RPMI7951 (cell line): ENCODE measurements around the gene MDP1. TPM values are rescaled to one million over a fixed set of nuclear protein-coding genes. Genes with fewer than 3 reads are reported as not detected.
"Not testable (repeated sequence)": the region's sequence is repeated elsewhere in the genome, so short reads cannot be mapped to it uniquely, and the experiment has no call there.

Experiments
- DNase-seq: peaks from one replicate; pipeline ENCODE4 v3.0.0-alpha.2; 2012; ENCODE audit warnings: low read depth
- total RNA-seq: library from RNA; depleted of rRNA; stranded (reverse); fragments of >200 nt; shearing (Covaris generic); gene quantifications from 2 replicates; pipeline ENCODE4 v1.2.3, GENCODE V29; 2014

The MDP1 gene
- total RNA-seq, 1 experiment from 2014 or later, result 23.3 TPM

DNA sequence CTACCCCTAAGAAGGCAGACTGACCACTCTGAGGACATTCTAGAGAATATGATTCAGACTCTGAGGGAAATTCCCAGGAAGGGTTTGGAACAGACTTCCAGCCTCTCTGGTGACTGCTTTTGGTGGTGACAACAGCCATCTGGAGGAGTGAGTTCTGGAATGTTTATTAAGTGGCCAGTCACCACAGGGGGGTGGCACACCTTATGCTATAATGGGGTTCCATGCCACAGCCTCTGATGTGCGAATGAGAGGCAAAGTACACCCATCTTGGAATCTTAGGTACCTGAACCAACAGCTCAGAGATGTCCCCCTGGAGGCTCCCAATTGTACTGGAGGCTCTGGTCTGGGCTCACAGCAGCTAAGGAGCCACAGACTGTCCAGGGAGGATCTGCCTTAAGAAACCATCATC is 36.0 kb upstream of the MDP1 start:
- peak; percentile 49 for DNase-seq

DNA sequence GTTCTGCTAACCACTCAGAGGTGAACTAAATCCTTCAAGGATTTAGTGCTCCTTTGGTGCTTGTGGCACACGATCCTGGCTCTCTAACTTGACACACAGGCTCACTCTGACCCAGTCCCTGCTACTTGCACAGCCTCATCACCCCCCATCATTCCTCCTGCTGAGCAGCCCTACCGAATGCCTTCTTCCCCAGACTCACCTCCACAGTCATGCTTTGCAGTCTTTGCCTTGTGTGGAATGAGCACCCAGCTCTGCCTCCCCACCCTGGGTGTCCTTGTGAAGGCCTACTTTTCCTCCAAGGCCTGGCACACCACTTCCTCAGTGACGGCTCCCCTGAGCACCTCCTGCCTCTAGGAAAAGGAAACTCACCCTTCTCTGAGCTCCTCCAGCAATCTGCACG is 34.5 kb upstream of the MDP1 start:
- DNase-seq, result no peak

DNA sequence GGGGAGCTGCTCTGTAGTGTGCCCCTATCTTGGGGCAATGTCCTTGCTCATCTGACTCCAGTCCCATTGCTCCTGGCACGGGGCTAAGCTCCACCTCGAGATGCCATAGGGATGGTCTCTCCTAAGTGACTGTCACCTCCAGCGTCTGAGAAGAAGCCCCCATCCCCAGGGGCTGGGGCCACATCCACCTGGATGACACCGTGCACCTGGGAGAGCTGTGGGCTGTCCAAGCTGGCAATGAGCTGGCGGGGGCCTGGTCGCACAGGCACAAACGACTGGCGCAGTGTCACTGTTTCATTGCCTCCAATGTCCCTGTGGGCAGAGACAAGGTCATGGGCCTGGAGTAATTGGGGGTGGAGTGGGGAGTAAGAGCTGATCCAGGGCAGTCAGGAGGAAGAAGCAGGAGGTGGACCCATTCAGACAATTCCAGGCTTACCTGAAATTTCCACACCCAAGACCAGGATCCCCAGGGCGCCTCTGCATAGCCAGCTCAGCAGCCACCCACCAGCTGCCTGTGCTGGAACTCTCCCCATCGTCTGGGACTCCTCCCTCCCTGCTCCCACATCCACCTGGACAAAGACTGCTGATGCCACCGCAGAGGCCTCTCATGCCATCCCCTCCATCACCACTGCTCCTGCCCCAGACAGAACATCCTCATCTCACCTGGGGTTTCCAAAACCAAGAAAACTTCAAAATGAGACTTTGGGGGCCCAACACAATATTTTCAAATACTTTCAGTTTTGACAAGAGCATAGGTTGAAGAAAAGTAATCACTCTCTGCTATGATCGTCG is 33.6 kb upstream of the MDP1 start:
- DNase-seq, result no peak

DNA sequence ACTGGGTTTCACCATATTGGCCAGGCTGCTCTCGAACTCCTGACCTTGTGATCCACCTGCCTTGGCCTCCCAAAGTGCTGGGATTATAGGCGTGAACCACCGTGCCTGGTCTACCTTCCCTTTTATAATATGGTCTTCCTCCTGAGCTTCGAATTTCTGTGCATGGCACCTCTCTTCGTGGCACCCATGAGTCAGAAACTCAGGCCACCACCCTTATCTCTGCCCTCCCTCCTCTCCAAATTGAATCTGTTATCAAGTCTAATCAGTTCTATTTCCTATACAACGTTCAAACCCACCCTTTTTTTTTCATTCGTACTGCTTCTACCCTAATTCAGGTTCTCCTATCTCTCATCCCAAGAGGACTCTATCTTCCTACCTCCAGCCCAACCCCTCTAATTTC is 31.6 kb upstream of the MDP1 start:
- DNase-seq, result no peak

DNA sequence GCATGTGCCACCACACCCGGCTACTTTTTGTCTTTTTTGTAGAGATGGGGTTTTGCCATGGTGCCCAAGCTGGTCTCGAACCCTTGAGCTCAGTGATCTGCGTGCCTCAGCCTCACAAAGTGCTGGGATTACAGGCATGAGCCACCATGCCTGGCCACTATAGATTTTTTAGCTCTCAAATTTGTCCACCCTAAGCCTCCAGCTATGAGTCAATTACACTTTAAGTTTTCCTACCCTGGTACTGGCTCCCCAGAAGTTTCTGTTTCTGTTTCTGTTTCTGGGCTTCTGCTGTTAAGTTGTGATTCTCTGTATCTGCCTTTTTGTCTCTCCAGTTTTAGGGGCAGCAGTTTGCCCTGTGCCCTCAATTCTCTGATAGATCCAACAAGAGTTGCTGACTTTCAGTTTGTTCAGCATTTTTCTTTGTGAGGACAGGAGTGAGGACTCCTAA is 30.9 kb upstream of the MDP1 start:
- DNase-seq, result peak; percentile 19

DNA sequence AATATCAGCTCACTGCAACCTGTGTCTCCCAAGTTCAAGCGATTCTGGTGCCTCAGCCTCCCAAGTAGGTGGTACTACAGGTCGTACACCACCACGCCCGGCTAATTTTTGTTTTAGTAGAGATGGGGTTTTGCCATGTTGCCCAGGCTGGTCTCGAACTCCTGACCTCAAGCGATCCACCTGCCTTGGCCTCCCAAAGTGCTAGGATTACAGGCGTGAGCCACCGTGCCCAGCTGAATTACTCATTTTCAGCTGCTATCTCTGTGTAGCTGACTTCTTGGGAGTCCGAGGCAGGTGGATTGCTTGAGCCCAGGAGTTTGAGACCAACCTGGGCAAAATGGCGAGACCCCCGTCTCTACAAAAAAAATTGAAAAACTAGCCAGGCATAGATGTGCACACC is 29.5 kb upstream of the MDP1 start:
- not testable (repeated sequence) for DNase-seq

DNA sequence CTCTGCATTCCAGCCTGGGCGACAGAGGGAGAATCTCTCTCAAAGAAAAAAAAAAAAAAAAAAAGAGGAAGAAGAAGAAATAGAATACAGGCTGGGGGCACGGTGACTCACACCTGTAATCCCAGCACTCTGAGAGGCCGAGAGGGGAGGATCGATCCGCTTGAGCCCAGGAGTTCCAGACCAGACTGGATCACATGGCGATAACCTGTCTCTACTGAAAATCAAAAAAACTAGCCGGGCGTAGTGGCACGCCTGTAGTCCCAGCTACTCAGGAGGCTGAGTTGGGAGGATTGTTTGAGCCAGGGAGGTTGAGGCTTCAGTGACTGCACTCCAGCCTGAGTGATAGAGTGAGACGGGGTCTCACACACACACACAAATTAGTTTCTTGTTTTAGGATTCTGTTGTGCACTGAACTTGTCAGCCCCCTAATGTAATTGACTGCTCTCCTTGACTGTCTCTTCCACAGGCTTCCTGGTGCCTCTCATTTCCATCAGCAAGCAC is 27.5 kb upstream of the MDP1 start:
- peak; percentile 30 for DNase-seq

DNA sequence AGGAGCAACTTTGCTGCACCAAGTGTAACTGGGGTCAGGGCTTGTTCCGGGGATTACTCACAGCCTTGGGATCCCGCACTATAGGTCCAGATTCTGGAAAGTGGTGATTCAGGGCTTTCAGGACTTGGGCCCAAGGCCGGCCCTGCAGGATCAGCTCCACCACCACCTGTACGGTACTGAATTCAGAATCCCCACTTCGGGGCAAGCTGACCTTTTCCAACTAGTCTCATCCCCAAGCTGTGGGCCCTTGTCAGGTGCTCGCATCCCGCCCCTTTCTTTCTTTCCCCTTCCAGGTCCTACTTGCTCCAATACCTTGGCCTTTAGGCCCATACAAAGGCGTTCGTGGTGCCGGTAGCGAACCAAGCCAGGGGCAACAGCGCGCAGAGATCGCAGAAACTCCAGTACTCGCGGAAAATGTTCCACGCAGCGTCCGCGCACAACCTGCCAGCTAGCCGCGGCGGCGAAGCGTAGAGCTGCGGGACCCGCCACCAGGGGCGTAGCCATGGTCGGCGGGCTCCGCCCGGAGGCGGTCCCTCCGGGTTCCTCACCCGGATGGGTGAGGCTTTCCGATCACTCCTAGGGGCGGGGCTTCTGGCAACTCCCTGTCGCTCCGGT is 26.1 kb upstream of the MDP1 start:
- DNase-seq, result peak; percentile 89

DNA sequence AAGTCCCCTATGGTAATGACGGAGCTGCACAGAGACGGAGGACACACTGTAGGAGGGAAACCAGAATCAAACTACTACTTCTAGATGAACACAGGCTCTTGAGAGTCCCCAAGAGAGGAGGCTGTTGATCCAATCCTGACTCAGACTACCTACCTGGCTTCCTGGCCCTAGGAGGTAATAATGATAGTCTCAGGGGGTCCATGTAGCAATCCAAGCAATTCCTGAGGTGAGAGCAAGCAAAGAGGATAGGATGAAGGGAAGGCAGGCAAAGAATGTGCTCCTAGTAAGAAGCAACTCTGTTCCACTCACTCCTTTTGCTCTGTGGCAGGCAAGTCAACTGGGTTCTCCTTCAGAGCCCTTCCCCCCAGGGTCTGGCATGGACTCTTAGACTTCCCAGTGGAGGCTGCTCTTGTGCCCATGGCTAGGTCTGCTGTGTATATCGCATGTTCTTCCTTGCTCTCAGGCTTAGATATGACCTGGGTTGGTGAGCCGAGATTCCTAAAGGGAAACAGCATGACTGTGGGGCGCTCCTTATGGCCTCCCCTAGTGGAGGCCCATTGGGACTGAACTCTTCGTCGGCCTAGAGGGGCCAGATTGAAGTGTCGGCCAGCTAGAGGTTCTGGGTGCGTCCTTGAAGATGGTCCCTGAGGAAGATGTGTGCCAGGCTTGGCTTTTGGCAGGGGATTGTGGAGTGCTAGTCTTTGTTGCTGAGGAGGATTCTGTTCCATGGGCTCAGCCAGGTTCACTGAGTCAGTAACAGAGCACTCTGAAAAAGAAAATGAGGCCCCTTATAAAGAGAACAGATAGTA is 24.4 kb upstream of the MDP1 start:
- no peak for DNase-seq

DNA sequence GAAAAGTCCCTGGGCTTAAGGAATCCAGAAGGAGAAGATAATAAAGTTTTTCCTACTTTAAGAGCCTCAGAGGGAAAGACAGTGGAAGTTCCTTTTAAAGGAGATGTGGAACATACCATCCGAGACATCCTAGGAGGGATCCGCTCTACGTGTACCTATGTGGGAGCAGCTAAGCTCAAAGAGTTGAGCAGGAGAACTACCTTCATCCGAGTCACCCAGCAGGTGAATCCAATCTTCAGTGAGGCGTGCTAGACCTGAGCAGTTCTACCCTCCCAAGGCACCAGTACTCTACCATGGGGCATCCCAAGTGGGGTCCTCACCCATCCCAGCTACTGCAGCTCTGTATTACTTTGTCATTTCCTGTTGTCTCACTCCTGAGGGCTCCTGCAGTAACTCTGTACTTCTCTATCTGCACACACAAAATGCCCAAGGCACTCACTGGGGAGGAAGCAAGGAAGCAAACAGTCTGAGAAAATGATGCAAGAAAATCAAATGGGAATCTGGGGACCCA is 22.7 kb upstream of the MDP1 start:
- no peak for DNase-seq

DNA sequence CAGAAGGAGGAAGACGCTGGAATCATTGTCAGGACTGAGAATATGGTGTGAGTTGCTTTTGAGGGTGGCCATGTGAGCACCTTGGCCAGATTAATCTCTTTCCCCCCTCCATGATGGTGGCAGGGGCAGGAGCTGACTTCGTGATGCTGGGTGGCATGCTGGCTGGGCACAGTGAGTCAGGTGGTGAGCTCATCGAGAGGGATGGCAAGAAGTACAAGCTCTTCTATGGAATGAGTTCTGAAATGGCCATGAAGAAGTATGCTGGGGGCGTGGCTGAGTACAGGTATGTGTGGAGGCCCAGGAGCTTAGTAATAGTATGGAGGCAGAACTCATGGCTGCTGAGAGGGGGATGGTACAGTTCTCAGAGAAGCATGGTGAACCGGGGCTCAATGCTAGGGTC is 22.3 kb upstream of the MDP1 start:
- no peak for DNase-seq

DNA sequence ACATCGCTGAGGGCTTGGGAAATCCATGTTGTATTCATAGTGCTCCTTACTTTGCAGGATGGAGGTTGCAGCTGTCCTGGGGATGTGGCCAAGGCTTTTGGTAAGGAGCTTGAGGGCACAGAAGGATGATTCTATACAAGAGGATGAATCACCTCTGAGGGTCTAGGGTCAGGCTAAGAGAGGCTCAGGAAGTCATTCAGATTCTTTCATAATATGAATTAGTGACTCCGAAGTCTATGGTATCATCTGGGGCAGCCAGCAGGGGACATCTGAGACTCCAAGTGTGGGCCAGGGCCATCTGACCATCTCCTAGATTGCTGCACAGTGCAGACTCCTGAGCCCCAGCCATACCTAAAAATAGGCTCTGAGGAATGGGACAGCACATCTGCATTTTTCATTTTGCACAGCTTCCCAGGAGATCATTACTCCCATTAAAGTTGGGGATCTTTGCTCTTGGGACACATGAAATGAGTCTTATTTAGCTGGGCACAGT is 21.6 kb upstream of the MDP1 start:
- peak; percentile 25 for DNase-seq

DNA sequence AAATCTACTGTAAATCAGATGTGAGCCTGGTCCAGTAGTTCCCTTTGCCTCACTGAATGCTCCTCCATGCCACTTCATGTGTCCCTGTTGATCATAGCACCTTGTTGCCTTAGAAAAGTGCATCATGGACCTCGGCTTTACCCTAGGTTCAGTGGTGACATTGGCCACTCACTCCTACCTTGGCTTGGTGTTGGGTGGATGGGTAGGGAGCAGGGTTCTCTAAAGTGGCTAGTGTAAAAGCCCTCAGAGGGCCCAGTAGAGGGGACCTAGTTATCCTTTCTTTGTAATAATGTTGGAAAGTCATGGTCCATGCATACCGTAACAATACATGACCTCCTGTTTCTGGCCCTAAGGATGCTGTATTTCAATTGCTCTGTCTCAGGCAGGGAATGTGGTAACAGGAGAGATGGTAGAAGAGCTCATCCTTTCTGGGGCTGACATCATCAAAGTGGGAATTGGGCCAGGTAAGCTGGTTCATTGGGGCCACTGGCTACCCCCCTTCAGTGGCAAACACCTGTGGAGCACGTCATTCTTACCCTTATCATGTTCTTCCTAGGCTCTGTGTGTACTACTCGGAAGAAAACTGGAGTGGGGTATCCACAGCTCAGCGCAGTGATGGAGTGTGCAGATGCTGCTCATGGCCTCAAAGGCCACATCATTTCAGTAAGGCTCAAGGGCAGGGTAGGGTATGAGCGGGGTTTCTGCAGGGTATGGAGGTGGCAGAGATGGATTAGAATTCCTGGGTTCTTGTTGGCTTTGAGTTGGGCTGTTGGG is 21.0 kb upstream of the MDP1 start:
- no peak for DNase-seq

DNA sequence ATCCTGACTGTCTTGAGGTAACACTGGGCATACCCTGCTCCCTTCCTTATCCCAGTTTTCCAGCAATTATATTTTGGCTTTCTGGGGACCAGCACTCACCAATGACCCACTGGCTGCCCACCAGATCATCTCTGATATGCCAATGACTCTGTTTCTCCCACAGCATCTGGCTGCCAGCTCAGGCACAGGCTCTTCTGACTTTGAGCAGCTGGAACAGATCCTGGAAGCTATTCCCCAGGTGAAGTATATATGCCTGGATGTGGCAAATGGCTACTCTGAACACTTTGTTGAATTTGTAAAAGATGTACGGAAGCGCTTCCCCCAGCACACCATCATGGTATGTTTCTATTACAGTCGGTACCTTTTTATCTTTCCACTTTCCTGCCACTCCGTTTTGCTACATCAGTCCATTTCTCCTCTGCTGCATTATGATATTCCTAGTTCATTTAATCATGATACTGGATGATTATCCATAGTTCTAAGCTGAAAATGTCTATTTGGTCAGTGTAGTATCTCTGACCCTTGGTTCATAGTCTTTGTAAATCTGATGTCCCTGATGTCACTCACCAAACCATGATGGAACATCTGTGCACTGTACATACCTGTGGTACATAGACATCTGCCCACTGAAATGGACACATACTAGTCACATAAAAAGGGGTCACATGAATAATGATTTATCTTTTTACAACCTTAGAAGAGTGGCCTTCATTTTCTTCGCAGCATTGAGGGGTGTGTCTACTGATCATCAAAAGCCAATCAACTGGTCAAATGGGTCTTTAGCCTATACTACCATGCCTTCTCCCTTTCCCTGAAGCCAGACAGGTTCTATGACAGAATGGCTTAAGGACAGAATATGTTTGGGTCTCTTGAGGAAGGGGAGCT is 20.2 kb upstream of the MDP1 start:
- DNase-seq, result no peak

DNA sequence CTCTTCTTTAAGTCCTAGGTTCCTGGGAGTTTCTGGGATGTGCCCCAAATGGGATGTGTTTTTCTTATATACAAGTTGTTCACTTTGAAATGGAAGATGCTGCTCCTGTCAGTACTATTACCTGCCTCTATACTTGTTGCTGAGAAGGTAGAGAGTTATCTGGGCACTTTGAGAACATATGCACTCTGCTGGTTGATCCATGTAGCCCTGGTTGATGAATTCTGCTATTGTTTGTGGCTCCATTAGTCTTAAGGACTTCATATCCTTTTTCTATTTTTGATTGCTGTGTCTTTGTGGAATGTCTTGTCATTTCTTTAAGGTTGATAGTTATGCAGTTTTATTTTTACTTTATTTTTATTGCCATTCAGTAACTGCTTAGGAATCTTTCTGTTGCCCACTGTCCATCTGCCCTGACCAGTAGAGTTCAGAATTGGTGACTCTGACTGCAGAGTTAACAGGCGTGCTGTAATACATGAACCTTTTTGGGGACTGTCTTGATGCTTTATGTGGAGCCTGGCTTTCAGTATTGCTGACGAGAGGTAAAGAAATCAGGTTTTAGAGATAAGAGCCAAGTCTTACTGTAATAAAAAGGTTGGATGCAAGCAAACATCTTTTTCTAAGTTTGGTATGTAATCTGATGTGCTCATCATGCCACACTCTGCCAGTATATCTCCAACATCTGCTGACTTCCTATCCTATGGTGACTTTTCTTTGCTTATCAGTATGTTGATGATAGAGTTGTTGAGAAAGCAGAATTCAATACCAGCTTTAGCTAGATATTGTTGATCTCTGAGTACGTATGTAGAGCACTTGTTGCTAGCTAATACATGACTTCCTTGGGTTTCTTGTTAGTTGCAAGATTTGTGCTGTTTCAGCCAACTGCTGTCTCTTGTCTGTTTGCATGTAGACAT is 18.5 kb upstream of the MDP1 start:
- no peak for DNase-seq

DNA sequence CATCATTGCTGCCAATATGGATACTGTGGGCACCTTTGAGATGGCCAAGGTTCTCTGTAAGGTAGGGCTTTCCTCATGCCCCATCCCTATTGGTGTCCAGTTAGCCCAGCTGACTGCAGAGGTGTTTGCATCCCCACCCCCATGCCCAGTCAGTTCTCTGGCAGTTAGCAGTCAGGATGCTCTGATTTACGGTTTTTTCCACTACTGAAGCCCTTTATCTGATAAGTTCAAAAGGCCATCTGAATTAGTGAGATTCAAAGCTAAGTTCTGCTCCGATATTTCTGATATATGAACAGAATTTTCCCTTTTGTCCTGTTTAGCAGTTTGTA is 17.6 kb upstream of the MDP1 start:
- DNase-seq, result no peak

DNA sequence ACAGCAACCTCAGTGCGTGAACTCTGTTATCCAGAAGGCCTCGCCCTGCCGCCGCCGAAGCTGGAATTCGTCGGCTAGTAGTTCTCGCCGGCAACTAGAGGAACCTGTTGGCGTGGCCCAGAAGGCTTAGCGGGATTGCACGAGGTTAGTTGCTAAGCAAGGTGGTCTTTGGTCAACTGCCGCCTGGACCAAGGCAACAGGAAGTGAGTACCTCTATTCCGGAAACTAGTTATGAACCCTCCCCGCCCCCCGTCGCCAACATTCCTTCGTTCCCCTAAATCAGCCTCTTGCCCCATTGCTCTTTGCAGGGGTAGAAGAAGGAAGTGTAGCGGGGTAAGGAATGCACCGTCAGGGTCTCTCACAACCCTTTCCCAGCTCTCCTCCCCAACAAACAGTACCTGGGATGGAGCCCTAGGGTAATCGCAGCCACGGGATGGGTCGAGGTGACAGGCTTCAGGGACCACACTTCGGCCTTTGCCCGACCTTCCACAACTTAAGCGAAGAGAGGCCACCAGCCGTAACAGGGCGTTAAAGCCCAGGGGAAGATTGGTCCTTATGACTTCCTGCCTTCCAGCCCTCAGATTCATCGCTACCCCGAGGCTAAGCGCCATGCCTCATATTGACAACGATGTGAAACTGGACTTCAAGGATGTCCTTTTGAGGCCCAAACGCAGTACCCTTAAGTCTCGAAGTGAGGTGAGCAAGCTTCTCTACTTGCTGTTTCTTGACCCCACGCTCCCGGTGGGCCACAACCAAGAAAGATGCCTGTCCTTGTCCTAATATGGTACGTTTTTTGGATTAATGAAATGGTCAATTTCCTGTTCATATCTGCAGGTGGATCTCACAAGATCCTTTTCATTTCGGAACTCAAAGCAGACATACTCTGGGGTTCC is 17.0 kb upstream of the MDP1 start, which contains the start of gene GMPR2:
GMPR2 (plus strand) TSS at position 285 of the 893 bp plus-strand sequence; CDS start at position 610, 325 bp downstream.
- DNase-seq, result no peak

DNA sequence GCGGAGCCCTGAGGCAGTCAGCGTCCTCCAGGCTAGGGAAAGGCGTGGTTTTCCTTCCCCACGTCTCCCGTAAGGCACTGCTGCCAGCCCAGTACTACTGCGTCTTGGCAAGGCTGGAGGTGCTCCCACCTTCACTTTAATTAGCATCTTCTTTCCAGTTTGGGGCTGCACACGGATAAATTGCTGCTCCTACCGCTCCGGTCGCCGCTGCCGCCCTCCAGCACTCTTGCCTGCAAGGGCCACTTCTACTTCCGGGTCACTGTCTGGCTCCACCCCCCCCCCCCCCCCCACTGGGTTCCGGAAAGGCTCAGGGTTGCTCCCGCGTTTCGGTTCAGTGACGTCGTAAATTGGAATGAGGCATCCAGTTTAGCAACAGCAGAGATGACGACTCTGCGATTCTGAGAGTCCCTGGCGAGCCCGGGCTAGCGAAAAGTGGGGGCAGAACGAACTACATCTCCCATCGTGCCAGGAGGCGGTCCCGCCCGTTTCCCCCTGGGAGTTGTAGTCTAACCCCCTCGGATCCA is 16.3 kb upstream of the MDP1 start, which contains the start of gene NEDD8:
NEDD8 (minus strand) TSS at position 247 of the 524 bp plus-strand sequence; CDS start at position 147, 100 bp downstream.
- peak; percentile 91 for DNase-seq
